ENCODE measurements around the gene CCNI.

Gene CCNI

GRCh38 chr4:77065382-77065781 lies 10.4 kb downstream of the CCNI start:
- WGBS, 2 experiments (ENCODE audit: insufficient coverage in 2 of 2): no CpG with 5 or more reads among the region's 1 CpG
- Histone ChIP-seq H3K4me1 (ENCODE audit: control insufficient read depth, insufficient read depth, low read length, poor library complexity, severe bottlenecking) (no peaks in the 10 kb centered on the region), H3K4me3 (ENCODE audit: extremely low read depth, insufficient read depth, low read length, poor library complexity, severe bottlenecking) (no peak overlapping the region), H3K27ac (ENCODE audit: low read depth, low read length, severe bottlenecking) (no peak overlapping the region), H3K36me3 (ENCODE audit: control insufficient read depth, insufficient read depth, low read length) (peaks cover 66% of the 10 kb centered on the region), H3K9me3 (ENCODE audit: control insufficient read depth, low read length) (no peaks in the 10 kb centered on the region)

- Histone ChIP-seq H3K4me1 (ENCODE audit: control insufficient read depth, insufficient read depth, low read length, poor library complexity, severe bottlenecking) (no peaks in the 10 kb centered on the region), H3K4me3 (ENCODE audit: extremely low read depth, insufficient read depth, low read length, poor library complexity, severe bottlenecking) (no peak overlapping the region), H3K9me3 (ENCODE audit: control insufficient read depth, low read length) (no peaks in the 10 kb centered on the region), H3K36me3 (ENCODE audit: control insufficient read depth, insufficient read depth, low read length) (peaks cover 69% of the 10 kb centered on the region), H3K27ac (ENCODE audit: low read depth, low read length, severe bottlenecking) (no peak overlapping the region)
Measured at GRCh38 chr4:77062856-77063255, 12.9 kb downstream of the CCNI start.

GRCh38 chr4:77052352-77052751 lies 23.4 kb downstream of the CCNI start:
- WGBS, 2 experiments (ENCODE audit: insufficient coverage in 2 of 2): 83 to 100% methylated on average over 2 to 3 of the region's 3 CpGs
- Histone ChIP-seq H3K27ac (ENCODE audit: low read depth, low read length, severe bottlenecking) (peak overlapping the region; percentile 67), H3K4me1 (ENCODE audit: control insufficient read depth, insufficient read depth, low read length, poor library complexity, severe bottlenecking) (peaks cover under 1% of the 10 kb centered on the region), H3K9me3 (ENCODE audit: control insufficient read depth, low read length) (no peaks in the 10 kb centered on the region), H3K4me3 (ENCODE audit: extremely low read depth, insufficient read depth, low read length, poor library complexity, severe bottlenecking) (no peak overlapping the region), H3K36me3 (ENCODE audit: control insufficient read depth, insufficient read depth, low read length) (peaks cover 76% of the 10 kb centered on the region)

- H3K36me3 ChIP-seq (ENCODE audit: control insufficient read depth, insufficient read depth, low read length): peaks cover 83% of the 10 kb centered on the region
- no peak overlapping the region for H3K4me3 ChIP-seq (ENCODE audit: extremely low read depth, insufficient read depth, low read length, poor library complexity, severe bottlenecking)
- no peaks in the 10 kb centered on the region for H3K4me1 ChIP-seq (ENCODE audit: control insufficient read depth, insufficient read depth, low read length, poor library complexity, severe bottlenecking)
- 90% methylated on average over 1 of the region's 3 CpGs; no CpG with 5 or more reads in 1 of the 2 experiments for WGBS, 2 experiments (ENCODE audit: insufficient coverage in 2 of 2)
- no peaks in the 10 kb centered on the region for H3K9me3 ChIP-seq (ENCODE audit: control insufficient read depth, low read length)
- H3K27ac ChIP-seq (ENCODE audit: low read depth, low read length, severe bottlenecking): no peak overlapping the region
Measured at GRCh38 chr4:77050962-77051361, 24.8 kb downstream of the CCNI start.

- Histone ChIP-seq H3K27ac (ENCODE audit: low read depth, low read length, severe bottlenecking) (no peak overlapping the region), H3K4me3 (ENCODE audit: extremely low read depth, insufficient read depth, low read length, poor library complexity, severe bottlenecking) (no peak overlapping the region), H3K36me3 (ENCODE audit: control insufficient read depth, insufficient read depth, low read length) (peaks cover 62% of the 10 kb centered on the region), H3K9me3 (ENCODE audit: control insufficient read depth, low read length) (no peaks in the 10 kb centered on the region), H3K4me1 (ENCODE audit: control insufficient read depth, insufficient read depth, low read length, poor library complexity, severe bottlenecking) (no peaks in the 10 kb centered on the region)
Measured at GRCh38 chr4:77047037-77047436, 28.8 kb downstream of the CCNI start.

GRCh38 chr4:77045490-77045889 lies 30.3 kb downstream of the CCNI start:
- Histone ChIP-seq H3K36me3 (ENCODE audit: control insufficient read depth, insufficient read depth, low read length) (peaks cover 61% of the 10 kb centered on the region), H3K9me3 (ENCODE audit: control insufficient read depth, low read length) (no peaks in the 10 kb centered on the region), H3K4me3 (ENCODE audit: extremely low read depth, insufficient read depth, low read length, poor library complexity, severe bottlenecking) (no peak overlapping the region), H3K4me1 (ENCODE audit: control insufficient read depth, insufficient read depth, low read length, poor library complexity, severe bottlenecking) (no peaks in the 10 kb centered on the region), H3K27ac (ENCODE audit: low read depth, low read length, severe bottlenecking) (peak overlapping the region; percentile 16)
- WGBS, 2 experiments (ENCODE audit: insufficient coverage in 2 of 2): no CpG with 5 or more reads among the region's 4 CpGs

- 60 to 71% methylated on average over 2 to 3 of the region's 4 CpGs for WGBS, 2 experiments (ENCODE audit: insufficient coverage in 2 of 2)
- Histone ChIP-seq H3K4me3 (ENCODE audit: extremely low read depth, insufficient read depth, low read length, poor library complexity, severe bottlenecking) (no peak overlapping the region), H3K4me1 (ENCODE audit: control insufficient read depth, insufficient read depth, low read length, poor library complexity, severe bottlenecking) (peaks cover 8% of the 10 kb centered on the region), H3K27ac (ENCODE audit: low read depth, low read length, severe bottlenecking) (peak overlapping the region; percentile 12), H3K36me3 (ENCODE audit: control insufficient read depth, insufficient read depth, low read length) (peaks cover 60% of the 10 kb centered on the region), H3K9me3 (ENCODE audit: control insufficient read depth, low read length) (no peaks in the 10 kb centered on the region)
Measured at GRCh38 chr4:77044461-77045150, 31.2 kb downstream of the CCNI start.

- H3K4me3 ChIP-seq (ENCODE audit: extremely low read depth, insufficient read depth, low read length, poor library complexity, severe bottlenecking): no peak overlapping the region
- peak overlapping the region; percentile 12 for H3K27ac ChIP-seq (ENCODE audit: low read depth, low read length, severe bottlenecking)
- H3K9me3 ChIP-seq (ENCODE audit: control insufficient read depth, low read length): no peaks in the 10 kb centered on the region
- H3K36me3 ChIP-seq (ENCODE audit: control insufficient read depth, insufficient read depth, low read length): peaks cover 61% of the 10 kb centered on the region
- H3K4me1 ChIP-seq (ENCODE audit: control insufficient read depth, insufficient read depth, low read length, poor library complexity, severe bottlenecking): peaks cover 16% of the 10 kb centered on the region
- 100% methylated on average over 1 to 2 of the region's 3 CpGs for WGBS, 2 experiments (ENCODE audit: insufficient coverage in 2 of 2)
Measured at GRCh38 chr4:77043507-77044136, 32.2 kb downstream of the CCNI start.

- WGBS, 2 experiments (ENCODE audit: insufficient coverage in 2 of 2): 100% methylated on average over 2 of the region's 2 CpGs; no CpG with 5 or more reads in 1 of the 2 experiments
- H3K4me1 ChIP-seq (ENCODE audit: control insufficient read depth, insufficient read depth, low read length, poor library complexity, severe bottlenecking): peaks cover 19% of the 10 kb centered on the region
- no peak overlapping the region for H3K27ac ChIP-seq (ENCODE audit: low read depth, low read length, severe bottlenecking)
- H3K9me3 ChIP-seq (ENCODE audit: control insufficient read depth, low read length): no peaks in the 10 kb centered on the region
- H3K4me3 ChIP-seq (ENCODE audit: extremely low read depth, insufficient read depth, low read length, poor library complexity, severe bottlenecking): no peak overlapping the region
- peaks cover 64% of the 10 kb centered on the region for H3K36me3 ChIP-seq (ENCODE audit: control insufficient read depth, insufficient read depth, low read length)
Measured at GRCh38 chr4:77040854-77041725, 34.7 kb downstream of the CCNI start.

GRCh38 chr4:77040270-77040669 lies 35.5 kb downstream of the CCNI start:
- peaks cover 65% of the 10 kb centered on the region for H3K36me3 ChIP-seq (ENCODE audit: control insufficient read depth, insufficient read depth, low read length)
- no peak overlapping the region for H3K4me3 ChIP-seq (ENCODE audit: extremely low read depth, insufficient read depth, low read length, poor library complexity, severe bottlenecking)
- no CpG with 5 or more reads among the region's 1 CpG for WGBS, 2 experiments (ENCODE audit: insufficient coverage in 2 of 2)
- no peaks in the 10 kb centered on the region for H3K9me3 ChIP-seq (ENCODE audit: control insufficient read depth, low read length)
- H3K27ac ChIP-seq (ENCODE audit: low read depth, low read length, severe bottlenecking): no peak overlapping the region
- peaks cover 19% of the 10 kb centered on the region for H3K4me1 ChIP-seq (ENCODE audit: control insufficient read depth, insufficient read depth, low read length, poor library complexity, severe bottlenecking)
